GM21367 (cell line): ENCODE data around the gene KLRF1.
A peak's percentile ranks its signal among the peaks of the same experiment; 100 is the strongest.

ENCODE experiments used
- ATAC-seq: cut with Tn5 transposase; IDR thresholded peaks from one replicate; pipeline ENCODE4 v1.9.1; 2021; ENCODE audit not compliant: unreplicated experiment

The KLRF1 gene

DNA sequence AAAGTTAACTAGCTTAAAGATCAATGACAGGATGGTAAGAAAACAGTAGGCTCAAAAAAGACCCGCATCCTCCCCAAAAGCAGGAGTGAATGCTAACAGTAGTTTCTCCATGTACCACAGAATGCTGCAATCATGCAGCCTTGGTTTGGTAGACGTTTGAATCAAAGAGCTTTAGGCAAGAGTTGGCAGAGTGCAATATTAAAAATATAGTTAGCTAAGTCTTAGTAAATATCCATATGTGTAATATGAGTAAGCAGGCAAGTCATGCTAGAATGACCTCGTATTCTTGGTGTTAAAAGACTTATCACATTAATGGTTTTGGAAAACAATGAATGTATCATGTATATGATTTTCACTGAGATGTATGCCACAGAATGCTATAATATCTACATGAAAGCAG, 18.8 kb upstream of the KLRF1 start:
- ATAC-seq = no peak

DNA sequence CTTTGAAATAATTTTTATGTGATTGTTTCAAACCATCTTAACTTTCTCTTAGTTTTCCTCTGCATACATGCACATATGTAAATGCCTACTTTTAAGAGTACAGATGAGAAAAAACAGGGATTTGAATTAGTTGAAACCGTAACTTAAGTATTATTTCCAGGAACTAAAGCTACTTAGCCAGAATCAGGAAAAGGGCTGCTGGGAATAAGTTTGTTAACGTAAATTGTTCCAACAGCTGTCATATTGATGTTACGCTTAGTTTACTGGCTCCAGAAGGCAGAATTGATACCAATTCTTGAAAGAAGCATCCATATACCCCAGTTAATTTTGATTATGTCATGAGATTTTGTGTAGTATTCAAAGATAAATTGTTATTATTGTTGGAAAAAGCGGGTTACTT, 17.9 kb upstream of the KLRF1 start:
- no peak for ATAC-seq

DNA sequence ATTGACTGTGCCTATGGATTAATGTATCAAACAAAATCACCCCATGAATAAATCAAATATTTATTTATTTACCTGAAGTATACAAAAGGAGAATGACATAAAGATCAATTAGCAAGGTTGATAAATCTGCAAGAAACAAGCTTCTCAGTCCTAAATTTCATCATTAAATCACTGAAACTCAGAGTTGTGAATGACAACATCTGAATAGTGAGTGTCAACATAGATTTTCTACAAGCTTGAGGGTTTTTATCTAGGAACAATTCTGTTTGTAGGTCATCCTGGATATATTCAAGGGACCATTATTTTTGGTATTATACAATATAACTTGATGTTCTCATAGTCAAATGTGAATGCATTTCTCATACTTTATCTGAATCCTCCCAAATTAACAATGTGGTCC, 17.4 kb upstream of the KLRF1 start:
- ATAC-seq = no peak

DNA sequence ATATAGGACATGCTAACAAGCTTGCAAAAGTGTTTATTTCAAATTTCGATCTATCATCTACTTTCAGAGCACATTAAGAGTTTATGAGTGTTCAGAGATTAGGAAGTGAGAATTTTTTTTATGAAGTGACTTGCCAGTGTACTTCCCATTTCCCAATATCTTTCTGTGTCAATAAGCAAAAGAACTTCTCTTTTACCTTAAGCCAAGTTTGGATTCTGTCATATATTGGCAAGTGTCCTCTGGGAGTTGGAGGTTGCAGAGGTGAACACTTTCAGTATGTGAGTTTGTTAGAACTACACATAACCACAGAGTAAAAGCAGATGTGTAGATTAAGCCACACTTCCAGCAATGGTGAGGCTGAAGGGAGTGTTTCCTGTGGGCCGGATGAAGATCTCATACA, 16.6 kb upstream of the KLRF1 start:
- ATAC-seq = no peak

DNA sequence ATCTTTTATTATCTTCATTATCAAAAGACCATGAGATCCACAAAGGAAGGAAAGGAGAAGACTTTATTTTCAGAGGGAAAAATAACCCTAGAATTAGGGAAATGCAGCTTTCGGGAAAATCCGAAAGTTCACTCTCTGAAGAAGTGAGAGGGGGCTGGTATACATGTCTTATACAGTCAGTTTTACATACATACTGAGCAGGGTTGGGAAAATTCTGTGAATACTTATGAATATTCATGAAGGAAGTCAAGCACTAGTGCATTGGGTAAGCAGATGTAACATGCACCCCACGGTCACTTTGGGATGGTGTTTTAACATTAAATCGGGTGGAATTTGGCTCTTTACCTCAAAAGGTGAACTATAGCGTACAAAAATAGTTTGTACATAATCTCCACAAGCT, 15.7 kb upstream of the KLRF1 start:
- no peak for ATAC-seq

DNA sequence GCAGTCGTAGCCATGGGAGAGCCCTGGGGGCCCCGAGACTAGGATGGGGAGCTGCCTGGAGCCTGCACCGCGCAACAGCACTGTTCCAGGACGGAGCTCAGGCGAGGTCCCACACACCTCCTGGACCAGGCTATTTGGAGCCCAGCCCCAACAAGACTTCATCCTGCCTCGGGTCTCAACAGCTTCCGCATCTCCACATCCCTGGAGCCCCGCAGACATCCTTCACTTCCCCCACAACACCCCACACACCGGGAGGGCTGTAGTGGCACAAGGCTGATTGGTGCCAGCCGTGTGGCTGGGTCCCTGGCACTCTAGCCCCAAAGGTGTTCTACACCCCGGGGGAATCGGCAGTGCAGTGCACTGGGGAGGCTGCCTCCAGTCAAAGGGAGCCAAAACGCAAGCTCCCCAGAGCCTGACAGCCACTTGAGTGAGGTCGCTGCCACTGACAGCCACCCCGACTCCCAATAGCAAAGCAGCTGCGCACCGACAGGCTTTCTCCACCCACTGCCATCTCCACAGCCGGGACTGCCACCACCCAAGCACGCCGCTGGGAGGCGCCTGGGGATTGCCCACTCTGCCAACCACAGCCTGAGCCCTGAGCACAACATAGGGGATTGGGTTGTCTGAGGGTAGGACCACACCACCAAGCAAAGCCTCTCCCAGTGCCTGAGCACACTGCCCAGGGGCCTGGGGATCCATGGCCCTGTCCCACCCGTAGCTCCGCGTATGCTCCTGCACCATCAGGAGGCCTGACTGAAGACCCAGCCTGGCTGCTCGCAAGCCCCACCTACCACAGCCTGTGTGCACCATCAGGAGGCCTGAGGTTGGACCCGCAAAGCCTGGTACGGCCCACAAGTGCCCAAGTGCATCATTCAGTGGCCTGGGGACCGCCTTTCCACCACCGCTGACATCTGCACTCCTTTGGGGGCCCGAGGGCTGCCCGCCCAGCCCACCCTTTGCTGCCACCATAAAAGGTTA, 13.2 kb upstream of the KLRF1 start:
- peak; percentile 87 for ATAC-seq

DNA sequence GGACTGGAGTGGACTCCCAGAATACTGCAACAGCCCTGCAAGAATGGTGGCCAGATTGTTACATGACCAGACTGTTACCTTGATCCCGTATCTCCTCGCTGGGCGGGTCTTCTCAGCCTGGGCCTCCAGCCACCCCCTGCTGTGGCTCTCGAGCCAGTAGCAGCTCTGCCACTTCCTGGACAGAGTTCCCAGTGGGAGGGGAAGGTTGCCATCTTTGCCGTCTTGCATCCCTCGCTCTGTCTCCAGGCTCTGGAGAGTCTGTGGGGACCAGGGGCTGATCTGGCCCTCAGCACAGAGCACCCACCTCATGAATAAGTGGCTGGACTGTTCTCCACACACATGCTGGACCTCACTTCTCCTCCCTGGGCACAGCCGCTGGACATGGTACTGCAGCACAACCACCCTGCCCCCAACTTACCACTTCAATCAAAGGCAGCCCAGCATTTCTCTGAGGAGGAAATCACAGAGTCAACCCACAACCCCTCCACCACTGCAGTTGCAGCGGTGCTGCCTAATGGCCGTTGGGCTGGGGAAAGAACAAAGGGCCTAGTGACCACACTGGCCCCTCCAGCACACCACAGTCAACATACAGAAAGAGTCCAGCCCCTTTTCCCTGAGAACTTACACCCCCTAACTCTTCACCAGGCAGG, 6.9 kb upstream of the KLRF1 start:
- no peak for ATAC-seq

DNA sequence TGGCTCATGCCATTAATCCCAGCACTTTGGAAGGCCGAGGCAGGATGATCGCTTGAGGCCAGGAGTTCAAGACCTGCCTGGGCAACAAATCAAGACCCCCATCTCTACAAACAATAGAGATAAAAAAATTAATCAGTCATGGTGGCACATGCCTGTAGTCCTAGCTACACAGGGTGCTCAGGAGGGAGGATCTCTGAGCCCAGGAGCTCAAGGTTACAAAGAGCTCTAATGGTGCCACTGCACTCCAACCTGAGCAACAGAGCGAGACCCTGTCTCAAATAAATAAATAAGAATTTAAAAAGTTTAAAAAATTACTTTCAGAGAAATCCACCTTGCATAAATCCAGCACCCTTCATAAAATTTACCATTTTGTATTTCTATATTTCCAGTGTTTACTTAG, 2.2 kb downstream of the KLRF1 start:
- no peak for ATAC-seq

DNA sequence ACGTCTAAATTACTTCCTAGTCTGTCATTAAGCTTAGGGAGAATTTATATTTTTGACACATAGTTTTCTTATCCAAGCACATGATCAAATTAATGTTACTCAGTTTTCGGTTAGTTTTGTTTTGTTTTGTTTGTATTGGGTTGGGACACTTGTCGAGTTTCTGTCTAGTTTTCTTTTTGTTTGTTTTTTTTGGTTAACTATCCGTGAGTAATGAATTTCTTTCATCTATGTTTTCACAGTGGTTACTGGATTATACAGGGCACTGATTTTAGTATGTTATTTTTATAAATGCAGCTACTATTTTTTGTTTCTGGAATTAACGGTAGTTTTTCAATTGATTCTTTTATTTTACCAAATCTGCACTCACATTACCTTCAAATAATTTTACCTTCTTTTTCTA, 2.7 kb downstream of the KLRF1 start:
- ATAC-seq = no peak

DNA sequence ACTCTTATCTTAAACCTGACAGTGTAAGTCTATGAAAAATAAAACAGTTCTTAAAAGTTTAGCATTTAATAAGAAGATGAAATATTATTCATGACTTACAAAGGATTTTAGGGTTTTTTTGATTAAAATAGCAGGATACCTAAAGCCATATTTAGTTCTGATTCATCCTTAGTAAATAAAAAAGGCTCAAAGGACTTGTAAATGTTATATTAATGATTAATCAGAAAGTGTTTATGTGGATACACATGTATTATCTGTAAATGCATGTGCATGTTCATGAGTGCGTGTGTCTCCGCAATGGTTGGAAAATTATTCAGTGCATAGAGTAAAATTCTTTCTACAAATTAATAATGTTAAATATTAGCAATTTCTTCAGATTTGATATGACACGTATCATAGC, 4.4 kb downstream of the KLRF1 start:
- no peak for ATAC-seq

DNA sequence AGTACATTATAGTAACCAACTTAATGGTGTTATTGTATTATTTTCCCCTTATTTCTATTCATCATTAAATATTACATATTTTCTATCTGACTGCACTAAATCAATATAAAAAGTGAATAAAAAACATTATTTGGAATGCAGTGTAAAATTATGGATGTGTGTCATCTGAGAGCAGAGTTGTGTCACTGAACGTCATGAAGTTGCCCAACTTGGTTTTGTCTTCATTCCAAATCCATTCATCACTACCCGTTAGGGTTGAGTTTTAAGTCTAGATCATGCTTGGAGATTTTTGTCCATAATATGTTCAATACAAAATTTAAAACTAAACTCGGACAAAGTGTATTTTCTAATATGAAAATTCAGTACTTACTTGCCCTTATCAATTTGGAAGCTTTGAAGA, 16.1 kb downstream of the KLRF1 start:
- ATAC-seq = no peak

DNA sequence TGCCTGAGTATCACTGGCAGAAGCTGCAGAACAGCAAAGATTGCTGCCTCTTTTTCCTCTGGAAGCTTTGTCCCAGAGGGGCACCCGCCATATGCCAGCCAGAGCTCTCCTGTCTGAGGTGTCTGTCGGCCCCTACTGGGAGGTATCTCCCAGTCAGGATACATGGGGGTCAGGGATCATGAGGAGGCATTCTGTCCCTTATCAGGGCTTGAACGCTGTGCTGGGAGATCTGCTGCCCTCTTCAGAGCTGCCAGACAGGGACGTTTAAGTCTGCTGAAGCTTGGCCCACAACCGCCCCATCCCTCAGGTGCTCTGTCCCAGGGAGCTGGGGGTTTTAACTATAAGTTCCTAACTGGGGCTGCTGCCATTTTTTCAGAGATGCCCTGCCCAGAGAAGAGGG, 21.6 kb downstream of the KLRF1 start:
- no peak for ATAC-seq

DNA sequence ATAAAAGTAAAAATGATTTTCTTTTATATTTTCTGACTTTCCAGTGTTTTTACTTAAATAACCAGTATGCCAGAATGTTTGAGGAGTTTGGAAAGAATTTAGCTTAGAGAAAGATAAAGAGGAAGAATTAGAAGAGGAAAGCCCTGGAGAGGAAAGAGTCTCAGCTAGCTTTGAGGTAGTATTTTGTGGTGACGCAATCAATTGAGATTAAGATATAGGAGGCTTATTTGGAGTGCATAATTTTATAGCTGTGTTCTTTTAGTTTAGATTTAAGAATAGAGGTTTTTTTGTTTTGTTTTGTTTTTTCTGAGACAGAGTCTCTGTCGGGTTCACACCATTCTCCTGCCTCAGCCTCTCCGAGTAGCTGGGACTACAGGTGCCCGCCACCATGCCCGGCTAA, 23.8 kb downstream of the KLRF1 start:
- ATAC-seq = no peak

DNA sequence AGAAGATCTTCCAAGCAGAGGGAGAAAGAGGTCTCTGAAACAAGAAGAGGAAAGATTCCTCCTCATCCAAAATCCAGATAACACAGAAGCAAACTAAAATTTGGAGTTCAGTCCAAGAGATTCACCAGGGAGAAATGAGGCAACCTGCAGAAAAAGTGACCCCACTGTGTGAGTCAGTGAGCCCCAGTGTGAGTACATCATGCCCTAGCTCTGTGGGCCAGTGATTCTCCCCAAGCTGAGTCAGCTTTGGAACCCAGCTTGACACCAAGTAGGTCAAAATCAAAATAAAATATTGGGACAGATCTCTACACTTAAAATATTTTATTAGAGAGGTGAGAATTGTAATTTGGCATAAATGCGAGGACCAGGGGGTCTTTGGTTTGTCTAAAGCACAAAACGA, 24.6 kb downstream of the KLRF1 start:
- no peak for ATAC-seq

DNA sequence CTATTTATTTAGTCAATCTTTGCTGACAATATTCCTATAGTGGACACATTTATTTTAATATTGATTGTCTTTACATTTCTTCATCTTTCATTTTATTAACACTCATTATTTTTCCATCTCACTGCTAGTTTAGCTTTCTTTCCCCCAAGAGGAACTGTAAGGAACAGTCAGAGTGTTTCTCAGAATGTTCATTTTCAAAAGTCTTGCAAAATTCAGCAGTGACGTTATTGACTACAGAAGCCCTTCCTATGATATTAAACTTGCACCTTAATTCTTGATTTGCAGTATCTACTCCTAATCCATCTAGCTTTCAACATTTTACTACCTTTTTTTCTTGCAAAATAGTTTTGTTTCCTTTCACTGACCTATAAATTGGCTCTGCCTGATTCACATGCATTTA, 28.9 kb downstream of the KLRF1 start:
- ATAC-seq = no peak

DNA sequence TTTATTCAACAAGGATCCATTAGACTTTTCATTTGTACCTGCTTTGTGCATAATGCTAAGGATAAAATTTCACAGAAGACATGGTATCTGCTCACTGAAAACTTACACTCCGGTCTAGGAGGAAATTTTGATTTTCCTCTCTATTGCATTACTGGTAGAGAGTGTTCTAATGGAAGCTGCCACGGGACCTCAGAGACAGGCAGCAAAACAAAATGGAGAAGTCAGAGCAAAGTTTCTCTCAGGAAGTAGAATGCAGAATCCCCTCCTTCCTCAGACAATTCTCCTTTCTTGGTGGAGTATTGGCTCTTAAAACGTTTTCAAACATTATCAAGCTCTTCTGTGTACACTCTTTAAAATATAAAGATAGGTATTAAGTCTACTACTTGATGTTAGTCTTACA, 29.6 kb downstream of the KLRF1 start:
- no peak for ATAC-seq

DNA sequence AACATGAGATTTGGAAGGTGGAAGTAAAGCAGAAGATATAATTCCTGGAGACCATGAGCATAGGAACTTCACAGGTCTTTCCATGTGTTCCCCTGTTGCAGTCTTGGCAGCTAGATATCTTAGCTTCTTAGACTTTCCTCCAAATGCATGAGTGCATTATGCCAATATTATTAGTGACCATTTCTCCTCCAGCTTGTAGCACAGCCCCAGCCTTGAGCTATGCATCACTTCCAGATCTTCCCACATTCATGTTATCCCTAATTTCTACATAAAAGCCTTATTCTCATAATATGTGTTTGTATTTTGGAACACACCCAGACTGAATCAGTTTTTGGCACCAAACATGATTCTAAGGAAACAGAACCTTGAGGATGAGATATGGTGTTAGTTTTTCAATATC, 30.9 kb downstream of the KLRF1 start:
- no peak for ATAC-seq

DNA sequence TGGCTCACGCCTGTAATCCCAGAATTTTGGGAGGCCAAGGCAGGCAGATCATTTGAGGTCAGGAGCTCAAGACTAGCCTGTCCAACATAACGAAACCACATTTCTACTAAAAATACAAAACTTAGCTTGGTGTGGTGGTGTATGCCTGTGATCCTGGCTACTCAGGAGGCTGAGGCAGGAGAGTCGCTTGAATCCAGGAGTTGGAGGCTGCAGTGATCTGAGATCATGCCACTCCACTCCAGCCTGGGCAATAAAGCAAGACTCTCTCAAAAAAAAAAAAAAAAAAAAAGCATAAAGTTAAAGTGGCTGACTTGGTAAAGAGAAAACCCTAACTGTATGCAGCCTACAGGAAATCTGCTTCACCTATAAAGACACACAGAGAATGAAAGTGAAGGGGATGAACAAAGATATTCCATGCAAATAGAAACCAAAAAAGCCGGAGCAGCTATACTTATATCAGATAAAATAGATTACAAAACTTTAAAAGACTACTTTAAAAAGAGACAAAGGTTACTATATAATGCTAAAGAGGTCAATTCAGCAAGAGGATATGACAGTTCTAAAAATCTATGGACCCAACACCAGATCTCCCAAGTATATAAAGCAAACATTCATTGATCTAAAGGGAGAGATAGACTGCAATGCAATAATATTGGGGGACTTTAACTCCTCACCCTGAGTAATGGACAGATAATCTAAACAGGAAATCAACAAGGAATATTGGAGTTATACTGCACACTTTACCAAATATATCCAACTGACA, 37.8 kb downstream of the KLRF1 start:
- no peak for ATAC-seq

DNA sequence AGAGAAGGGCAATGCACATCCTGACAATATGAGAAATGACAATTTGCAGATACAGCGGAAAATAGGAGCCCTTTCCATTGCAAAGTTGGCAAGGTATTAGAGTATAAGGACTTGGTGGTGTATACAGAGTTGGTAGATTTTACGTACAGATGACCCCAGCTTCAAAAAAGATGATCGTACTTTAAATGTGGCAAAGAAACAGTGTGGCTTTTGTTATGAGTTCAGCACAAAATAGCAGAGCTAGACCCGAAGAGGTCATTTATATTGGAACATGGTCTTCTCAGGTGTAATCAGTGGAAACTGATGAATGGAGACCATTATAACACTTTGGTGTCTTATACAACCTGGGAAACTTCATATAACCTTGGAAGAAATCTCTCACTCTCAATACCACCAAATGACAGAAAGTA, 39.6 kb downstream of the KLRF1 start:
- ATAC-seq = no peak

DNA sequence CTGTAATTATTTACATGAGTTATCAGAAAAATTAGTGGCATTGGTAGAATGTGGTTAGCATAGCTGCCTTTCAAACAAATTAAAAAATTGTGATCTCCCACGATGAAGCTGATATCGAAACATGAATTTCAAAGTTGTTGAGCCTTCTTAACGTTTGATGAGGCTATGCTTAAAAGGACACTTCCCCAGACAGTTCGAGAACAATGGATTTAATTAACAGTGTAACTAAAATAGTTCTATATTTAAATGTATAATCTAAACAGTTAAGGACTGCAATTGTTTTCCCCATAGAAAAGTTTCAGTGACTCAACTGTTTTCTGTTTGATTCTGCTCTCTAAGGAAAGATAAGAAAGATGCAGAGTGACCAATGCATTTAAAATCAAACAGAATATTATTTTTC, 40.2 kb downstream of the KLRF1 start:
- ATAC-seq = no peak

DNA sequence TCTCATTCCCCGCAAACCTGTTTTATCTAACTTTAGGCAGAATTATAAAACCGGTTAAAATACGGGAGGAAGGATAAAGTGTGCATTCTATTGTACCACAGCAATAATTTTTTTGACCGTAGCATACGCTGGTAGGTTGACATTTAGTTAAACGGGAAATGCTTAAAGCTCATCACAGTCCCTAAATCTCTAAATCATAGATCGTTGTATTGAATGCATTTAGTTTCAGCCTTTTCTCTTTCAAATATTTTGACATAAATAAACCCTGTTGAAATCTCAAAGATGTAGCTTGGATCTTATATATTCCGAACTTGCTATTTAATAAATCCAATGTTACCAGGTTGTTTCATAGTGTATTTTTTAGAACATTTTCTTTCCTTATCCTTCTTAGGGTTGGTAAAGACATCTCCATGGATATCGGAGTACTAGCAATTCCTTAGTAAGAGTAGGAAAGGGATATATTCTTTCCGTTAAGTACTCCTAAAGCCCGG, 41.1 kb downstream of the KLRF1 start:
- ATAC-seq = no peak

DNA sequence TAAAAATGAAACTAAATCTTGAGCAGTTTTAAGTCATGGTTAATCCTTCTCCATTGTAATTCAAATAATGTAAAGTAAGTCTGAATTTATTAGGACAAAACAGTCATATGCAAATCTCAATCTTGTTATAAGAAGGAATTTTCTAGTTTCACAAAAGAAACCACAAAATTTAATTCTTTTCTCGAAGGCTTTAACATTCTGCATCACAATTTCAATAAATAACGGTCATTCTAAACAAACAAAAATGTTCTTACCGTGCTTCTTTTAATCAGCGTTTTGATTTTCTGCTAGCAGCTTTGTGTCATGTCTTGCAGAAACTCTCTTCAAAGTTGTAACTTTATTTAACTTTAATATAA, 41.6 kb downstream of the KLRF1 start:
- no peak for ATAC-seq
